Natural killer cell treated with Interleukin-12 subunit alpha and Interleukin-12 subunit beta and Interleukin-15 and Interleukin-18, amount 100 ng/mL, for 72 hours (primary cell): Measurements from ENCODE around the gene RTN4RL2. TPM values are rescaled to one million over a fixed set of nuclear protein-coding genes. Genes with fewer than 3 reads are reported as not detected.
A peak's percentile ranks its signal among the peaks of the same experiment; 100 is the strongest.

Source experiments
- ATAC-seq, 2 donors: fragments of 150-1000 bp; cut with Tn5 transposase in 1 of 2; sonication (Bioruptor Pico), chemical (Tn5 transposase) in 1 of 2; 2 replicates each; pipeline ENCODE4 v1.10.0; 2021
- DNase-seq: peaks from one replicate; pipeline ENCODE4 v3.0.0; 2022; ENCODE audit warnings: low spot score
- H3K27ac Mint-ChIP-seq, 2 donors: 1 replicate in 1 of 2; 2 replicates in 1 of 2; pipeline ENCODE4 v1.8.0; 2022; ENCODE audit warnings: mixed read lengths in 2 of 2, mild to moderate bottlenecking in 1 of 2, moderate library complexity in 1 of 2
- H3K27me3 Mint-ChIP-seq, 2 donors: 1 replicate in 1 of 2; 2 replicates in 1 of 2; pipeline ENCODE4 v1.8.0; 2022; ENCODE audit warnings: mixed read lengths in 2 of 2
- H3K36me3 Mint-ChIP-seq: one replicate; pipeline ENCODE4 v1.8.0; 2022; ENCODE audit warnings: mixed read lengths
- H3K4me1 Mint-ChIP-seq, 2 donors: 1 replicate in 1 of 2; 2 replicates in 1 of 2; pipeline ENCODE4 v1.8.0; 2022; ENCODE audit warnings: low read depth in 2 of 2, mixed read lengths in 2 of 2, mild to moderate bottlenecking in 1 of 2
- H3K4me3 Mint-ChIP-seq: one replicate; pipeline ENCODE4 v1.8.0; 2022; ENCODE audit warnings: mixed read lengths
- H3K9me3 Mint-ChIP-seq: 2 replicates; pipeline ENCODE4 v1.8.0; 2022; ENCODE audit warnings: mixed read lengths
- total RNA-seq, 2 donors: library from RNA; stranded (reverse); gene quantifications; one replicate each; pipeline ENCODE4 v1.2.3, GENCODE V29; 2022

RTN4RL2 gene
- total RNA-seq, 2 donors from 2014 or later: not detected

DNA sequence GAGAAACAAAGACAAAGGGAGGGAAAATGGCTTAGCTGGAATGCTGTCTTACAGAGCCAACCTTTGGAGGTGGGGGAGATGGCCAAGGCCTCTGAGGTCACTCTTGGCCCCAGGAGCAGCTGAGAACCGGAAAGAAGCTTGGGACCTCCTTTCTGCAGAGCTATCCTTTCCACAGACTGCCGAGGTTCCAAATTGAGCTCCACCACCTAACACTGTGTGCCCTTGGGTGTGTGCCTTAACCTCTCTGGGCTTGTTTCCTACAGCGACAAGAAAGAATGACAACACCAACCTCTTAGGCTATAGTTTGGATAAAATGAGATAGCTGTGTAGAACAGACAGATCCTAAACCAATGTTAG is 23.2 kb downstream of the RTN4RL2 start:
- H3K27ac Mint-ChIP-seq: no peak overlapping the region
- DNase-seq: no peak
- peaks cover 5% of the 10 kb centered on the region for H3K36me3 Mint-ChIP-seq
- H3K4me1 Mint-ChIP-seq: peaks cover 3 to 4% of the 10 kb centered on the region in 2 donors
- H3K27me3 Mint-ChIP-seq: peaks cover 14% of the 10 kb centered on the region in 2 donors
- H3K4me3 Mint-ChIP-seq: no peak overlapping the region
- ATAC-seq: no peak
- H3K9me3 Mint-ChIP-seq: no peaks in the 10 kb centered on the region

DNA sequence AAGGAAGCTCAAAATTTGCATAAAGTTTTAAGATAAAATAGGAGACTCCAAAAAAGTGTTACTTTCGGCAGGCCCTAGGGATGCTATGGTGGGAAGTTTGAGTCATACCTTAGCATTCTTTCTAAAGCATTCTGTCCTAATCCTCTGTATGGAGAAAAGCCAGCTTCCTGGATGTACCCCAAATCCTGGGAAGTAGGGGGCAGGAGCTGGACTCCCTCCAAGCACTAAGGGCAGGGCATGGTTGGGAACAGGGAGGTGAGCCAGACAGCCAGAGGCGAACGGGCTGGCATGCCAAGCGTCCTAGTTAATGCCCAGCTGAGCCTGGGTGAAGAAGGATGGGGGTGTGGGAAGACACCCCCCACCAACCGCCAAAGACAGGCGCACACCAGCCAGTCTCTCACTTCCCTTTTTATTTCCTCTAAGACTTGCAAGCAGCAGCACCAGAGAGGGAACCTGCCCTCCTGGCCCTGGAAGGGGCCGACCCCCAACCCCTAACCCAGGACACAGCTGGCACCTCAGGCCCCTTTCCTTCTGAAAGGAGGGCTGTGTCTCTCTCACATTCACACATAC is 23.9 kb downstream of the RTN4RL2 start:
- Mint-ChIP-seq H3K36me3 (peaks cover 5% of the 10 kb centered on the region), H3K27ac (no peak overlapping the region), H3K9me3 (no peaks in the 10 kb centered on the region), H3K4me1 (peaks cover 3 to 4% of the 10 kb centered on the region in 2 donors), H3K4me3 (no peak overlapping the region), H3K27me3 (peaks cover 14% of the 10 kb centered on the region in 2 donors)
- ATAC-seq (no peak), DNase-seq (no peak)

DNA sequence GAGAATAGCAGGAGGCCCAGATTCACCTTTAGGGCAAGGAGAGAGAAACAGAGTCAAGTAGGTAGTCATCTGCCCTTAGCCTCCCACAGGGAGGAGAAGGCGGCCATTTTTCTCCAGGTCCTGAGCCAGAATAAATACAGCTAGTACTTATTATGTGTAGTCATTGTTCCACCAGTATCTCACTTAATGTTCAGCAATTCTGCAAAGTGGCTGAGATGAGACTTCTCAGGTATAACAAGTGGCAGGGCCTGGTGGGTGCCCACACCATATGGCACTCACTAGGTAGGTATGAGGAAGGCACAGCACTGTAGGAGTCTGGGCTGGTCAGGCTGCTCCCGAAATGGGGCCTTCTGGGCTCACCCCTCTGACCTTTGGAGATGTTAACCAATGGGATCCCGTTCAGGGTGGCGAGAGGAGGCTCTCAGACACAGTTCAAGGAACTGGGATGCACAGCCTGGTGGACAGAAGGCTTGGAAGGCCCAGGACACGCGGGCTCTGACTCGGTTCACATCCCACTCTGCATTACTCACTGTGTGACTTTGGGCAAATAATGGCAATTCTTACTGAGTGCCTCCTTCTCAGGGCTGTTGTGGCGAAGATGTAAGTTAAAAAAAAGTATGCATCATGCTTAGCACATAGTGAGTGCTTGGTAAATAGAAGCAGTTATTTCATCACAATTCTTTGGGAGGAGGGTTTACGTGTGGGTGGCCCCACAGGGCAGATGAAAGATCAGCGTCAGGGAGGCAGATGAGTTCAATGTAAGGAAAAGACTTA is 25.1 kb downstream of the RTN4RL2 start:
- no peaks in the 10 kb centered on the region for H3K9me3 Mint-ChIP-seq
- no peaks in the 10 kb centered on the region for H3K4me1 Mint-ChIP-seq
- no peak overlapping the region for H3K4me3 Mint-ChIP-seq
- DNase-seq: no peak
- peaks cover 14% of the 10 kb centered on the region in 2 donors for H3K27me3 Mint-ChIP-seq
- peaks cover 5% of the 10 kb centered on the region for H3K36me3 Mint-ChIP-seq
- no peak for ATAC-seq
- H3K27ac Mint-ChIP-seq: no peak overlapping the region

DNA sequence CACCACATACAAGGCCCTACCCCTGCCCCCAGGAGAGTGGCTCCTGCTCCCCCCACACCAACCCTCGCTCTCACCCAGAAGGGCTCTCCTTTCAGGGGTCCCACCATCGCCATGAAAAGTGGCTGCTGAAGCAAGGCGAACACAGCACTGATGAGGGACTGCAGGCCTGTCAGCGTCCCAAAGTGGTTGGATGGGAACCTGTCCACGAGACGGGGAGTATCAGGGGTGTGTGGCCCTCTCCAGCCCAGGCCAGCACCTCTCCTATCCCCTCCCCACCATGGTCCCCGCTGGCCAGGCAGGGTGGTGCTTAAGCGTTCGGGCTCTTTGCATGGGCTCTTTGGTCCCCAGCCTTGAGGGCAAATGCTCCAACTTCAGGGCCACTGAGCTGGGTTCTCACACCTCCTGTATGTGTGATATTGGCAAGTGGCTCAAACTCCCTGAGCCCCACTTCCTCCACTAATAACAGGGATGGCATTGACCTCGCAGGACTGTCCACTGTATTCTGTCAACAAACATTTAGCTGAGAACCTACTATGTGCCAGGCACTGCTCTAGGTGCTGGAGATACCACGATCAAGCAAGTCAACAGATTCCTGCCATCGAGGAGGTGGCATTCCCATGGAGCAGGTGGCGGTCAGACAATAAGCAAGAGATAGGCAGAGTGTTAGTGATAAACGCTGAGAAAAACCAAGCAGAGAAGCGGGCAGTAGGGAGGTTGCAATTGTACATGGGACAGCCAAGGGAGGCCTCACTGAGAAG is 26.9 kb downstream of the RTN4RL2 start:
- no peak for ATAC-seq
- Mint-ChIP-seq H3K36me3 (peaks cover 5% of the 10 kb centered on the region), H3K4me3 (no peak overlapping the region), H3K4me1 (no peaks in the 10 kb centered on the region), H3K27me3 (peaks cover 0 to 3% of the 10 kb centered on the region in 2 donors), H3K9me3 (no peaks in the 10 kb centered on the region), H3K27ac (no peak overlapping the region)
- no peak for DNase-seq

DNA sequence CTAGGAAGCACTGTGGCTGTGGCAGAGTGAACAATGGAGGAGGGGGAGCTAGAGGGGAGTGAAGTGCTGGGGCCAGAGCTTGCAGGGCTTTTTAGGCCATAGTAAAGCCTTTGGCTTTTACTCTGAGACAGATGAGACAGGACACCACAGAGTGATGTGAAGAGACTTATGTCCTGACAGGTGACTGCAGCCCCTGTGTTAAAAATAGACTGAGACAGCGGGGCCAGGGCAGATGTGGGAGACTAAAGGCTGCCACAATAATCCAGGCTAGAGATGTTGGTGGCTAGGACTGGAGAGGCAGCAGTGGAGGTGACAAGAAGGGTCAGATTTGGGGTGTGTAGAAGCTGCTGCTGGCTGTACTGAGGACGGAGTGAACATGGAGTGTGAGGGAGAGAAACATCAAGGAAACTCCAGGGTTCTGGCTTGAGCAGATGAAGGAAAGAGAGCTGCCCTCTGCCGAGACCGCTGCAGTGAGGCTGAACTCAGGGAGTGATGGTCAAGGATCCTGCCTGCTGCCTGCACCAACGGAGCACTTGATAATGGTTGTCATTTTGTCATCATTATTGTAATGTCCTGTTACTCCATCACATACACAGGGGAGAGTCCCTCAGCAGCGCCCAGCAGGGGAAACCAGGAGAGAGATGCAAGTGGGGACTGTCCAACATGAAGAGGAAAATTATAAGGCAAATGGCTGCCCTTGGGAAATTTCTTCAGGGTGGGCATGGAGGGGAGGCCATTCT is 27.8 kb downstream of the RTN4RL2 start:
- Mint-ChIP-seq H3K36me3 (peaks cover 5% of the 10 kb centered on the region), H3K27ac (no peak overlapping the region), H3K27me3 (peaks cover 0 to 2% of the 10 kb centered on the region in 2 donors), H3K9me3 (no peaks in the 10 kb centered on the region), H3K4me3 (no peak overlapping the region), H3K4me1 (no peaks in the 10 kb centered on the region)
- ATAC-seq (no peak), DNase-seq (no peak)

DNA sequence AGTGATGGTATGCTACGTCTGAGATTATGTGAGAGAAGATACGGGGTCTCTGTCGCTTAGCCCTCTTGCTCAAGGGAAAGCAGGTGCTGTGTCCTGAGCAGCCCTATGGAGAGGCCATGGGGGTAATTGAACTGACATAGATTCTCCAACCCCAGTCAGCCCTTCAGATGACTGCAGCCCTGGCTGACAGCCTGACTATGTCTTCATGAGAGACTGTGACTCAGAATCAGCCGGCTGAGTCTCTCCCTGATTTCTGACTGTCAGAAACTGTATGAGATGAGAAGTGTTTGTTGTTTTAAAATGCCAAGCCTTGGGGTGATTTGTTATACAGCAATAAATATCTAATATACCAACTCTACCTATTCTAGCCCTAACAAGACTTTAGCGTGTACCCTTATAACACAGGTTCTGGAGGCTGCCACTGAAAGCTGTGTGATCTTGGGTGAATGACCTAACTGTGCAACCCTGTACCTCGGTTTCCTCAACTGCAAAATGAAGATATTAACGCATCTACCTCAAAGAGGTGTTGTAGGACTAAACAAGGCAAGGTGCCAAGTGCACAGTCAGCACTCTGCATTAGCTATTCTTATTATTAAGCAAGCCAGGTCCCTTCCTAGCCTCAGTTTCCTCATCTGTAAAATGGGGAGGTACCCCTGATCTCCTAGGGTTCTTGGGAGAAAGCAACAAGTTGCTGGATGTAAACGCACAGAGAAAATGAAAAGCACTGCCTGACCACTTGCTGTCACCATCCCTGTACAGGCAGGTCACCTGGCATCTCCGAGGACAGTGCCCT is 30.3 kb downstream of the RTN4RL2 start:
- H3K36me3 Mint-ChIP-seq: no peaks in the 10 kb centered on the region
- no peak for ATAC-seq
- H3K27me3 Mint-ChIP-seq: no peaks in the 10 kb centered on the region

DNA sequence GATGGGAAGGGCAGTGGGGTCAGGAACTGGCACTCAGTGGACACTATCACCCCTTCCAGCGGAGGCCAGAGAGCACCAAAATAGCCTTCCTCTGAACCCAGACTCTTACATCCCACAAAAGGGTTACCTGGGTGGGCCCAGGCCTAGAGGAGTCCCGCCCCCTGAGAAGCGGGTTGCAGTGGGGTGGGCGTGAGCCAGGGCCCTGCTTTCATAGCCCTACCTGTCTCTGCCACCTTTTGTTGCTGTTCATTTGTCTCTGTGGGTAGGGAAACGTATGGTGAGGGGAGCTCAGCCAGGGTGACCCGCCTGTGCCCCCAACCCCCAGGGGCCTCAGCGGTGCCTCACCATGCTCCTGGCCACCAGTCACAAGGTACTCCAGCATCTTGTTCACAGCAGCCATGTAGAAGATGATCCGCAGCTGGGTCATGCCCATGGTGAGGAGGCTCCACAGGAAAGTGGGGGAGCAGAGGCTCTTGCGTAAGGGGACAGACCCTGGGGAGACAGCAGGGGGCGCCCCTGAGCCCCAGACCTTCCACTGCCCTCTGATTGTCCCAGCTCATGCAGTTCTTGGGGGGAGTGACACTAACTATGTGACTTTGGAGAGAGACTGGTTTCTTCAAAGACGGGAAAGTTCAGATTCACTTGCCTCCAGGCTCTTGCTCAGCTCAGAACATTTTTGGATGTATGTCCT is 31.2 kb downstream of the RTN4RL2 start:
- no peaks in the 10 kb centered on the region for H3K36me3 Mint-ChIP-seq
- no peaks in the 10 kb centered on the region for H3K27me3 Mint-ChIP-seq
- no peak for DNase-seq
- no peaks in the 10 kb centered on the region for H3K9me3 Mint-ChIP-seq
- peak; percentile 62 to 71 for ATAC-seq
- no peak overlapping the region for H3K27ac Mint-ChIP-seq
- H3K4me3 Mint-ChIP-seq: no peak overlapping the region
- no peaks in the 10 kb centered on the region for H3K4me1 Mint-ChIP-seq

More for the DNA sequence above, 30.3 kb downstream of the RTN4RL2 start:
- Mint-ChIP-seq H3K27ac (no peak overlapping the region), H3K4me3 (no peak overlapping the region), H3K4me1 (no peaks in the 10 kb centered on the region), H3K9me3 (no peaks in the 10 kb centered on the region)
- DNase-seq: no peak

DNA sequence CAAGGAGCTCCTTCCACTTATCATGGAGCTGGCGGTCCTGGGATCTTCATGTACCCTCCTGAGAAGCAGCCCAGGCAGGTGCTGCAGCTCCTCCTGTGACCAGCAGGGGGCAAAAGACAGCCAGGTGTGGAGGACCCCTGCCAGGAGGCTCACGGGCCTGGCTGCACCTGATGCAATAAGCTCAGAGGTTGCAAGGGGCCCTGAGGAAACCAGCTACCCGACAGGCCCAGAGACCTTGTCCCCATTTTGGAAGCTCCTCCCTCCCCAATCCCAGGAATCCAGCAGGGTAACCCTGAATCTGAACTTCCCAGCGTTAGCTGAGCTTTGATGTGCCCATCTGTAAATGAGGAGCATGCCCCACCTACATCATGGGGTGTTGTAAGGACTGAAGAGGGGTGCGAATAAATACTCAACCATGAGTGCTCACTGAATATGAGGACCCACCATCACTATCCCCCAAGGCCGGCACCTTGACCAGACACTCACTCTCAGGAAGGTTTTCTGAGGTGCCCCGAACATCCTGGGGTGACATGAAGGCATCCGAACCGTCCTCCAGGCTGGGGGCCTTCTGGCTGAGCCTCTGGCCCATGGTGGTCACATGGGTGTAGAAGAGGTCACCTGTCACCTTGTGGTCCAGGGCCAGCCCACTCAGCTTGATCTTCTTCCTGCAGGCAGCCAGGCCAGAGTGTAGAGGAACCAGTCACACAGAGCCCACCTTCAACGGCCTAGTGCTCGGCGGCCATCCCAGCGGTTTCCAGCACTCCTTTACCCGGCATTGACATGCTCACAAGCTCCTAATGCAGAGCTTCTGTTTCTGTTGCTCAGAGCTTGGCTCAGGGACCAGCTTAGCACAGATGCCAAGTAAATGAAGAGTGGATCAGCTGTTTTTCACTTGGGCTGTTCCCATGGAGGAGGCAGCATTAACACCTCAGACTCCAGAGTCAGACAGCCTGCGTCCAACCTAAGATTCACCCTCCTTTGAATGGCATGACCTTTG is 33.5 kb downstream of the RTN4RL2 start:
- H3K4me1 Mint-ChIP-seq: no peaks in the 10 kb centered on the region
- no peaks in the 10 kb centered on the region for H3K9me3 Mint-ChIP-seq
- ATAC-seq (peak; percentile 64 to 79), DNase-seq (peak; percentile 75)
- peak overlapping the region in 1 of 2 donors; percentile 39 for H3K27ac Mint-ChIP-seq
- H3K36me3 Mint-ChIP-seq: no peaks in the 10 kb centered on the region
- H3K4me3 Mint-ChIP-seq: no peak overlapping the region
- no peaks in the 10 kb centered on the region for H3K27me3 Mint-ChIP-seq

DNA sequence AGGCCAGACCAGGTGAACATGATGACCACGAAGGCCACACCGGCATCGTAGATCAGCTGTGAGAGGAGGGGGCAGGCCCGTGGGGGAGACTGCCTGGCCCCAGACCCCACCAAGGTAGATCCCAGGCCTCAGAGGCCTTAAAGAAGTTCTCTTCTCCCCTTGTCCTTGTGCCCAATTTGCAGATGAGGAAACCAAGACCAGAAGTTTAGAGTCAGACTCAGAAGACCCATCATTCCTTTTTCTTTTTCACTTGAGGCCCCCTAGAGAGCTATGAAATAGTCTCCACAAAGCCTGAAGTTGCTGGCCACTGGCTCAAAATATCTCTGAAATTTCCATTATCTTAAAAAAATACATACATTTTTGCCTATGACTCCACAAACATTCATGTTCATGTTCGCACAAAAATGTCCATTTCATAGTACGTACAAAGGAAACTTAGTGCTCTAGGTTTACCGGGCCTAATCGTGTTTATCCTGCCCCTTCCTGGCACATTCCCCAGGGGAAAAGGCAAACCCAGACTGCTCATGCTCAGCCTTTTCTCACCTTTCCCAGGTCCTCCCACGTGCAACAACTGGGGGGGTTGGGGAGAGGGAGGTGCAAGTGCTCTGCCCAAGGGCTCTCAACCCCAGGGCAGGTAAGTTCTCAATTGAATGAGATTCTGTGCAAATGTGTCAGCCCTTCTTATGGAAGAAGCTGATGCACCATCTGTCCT is 35.9 kb downstream of the RTN4RL2 start:
- Mint-ChIP-seq H3K27ac (no peak overlapping the region), H3K4me3 (no peak overlapping the region), H3K36me3 (no peaks in the 10 kb centered on the region), H3K4me1 (peaks cover 6 to 7% of the 10 kb centered on the region in 2 donors), H3K9me3 (no peaks in the 10 kb centered on the region), H3K27me3 (no peaks in the 10 kb centered on the region)
- DNase-seq (no peak), ATAC-seq (no peak)

DNA sequence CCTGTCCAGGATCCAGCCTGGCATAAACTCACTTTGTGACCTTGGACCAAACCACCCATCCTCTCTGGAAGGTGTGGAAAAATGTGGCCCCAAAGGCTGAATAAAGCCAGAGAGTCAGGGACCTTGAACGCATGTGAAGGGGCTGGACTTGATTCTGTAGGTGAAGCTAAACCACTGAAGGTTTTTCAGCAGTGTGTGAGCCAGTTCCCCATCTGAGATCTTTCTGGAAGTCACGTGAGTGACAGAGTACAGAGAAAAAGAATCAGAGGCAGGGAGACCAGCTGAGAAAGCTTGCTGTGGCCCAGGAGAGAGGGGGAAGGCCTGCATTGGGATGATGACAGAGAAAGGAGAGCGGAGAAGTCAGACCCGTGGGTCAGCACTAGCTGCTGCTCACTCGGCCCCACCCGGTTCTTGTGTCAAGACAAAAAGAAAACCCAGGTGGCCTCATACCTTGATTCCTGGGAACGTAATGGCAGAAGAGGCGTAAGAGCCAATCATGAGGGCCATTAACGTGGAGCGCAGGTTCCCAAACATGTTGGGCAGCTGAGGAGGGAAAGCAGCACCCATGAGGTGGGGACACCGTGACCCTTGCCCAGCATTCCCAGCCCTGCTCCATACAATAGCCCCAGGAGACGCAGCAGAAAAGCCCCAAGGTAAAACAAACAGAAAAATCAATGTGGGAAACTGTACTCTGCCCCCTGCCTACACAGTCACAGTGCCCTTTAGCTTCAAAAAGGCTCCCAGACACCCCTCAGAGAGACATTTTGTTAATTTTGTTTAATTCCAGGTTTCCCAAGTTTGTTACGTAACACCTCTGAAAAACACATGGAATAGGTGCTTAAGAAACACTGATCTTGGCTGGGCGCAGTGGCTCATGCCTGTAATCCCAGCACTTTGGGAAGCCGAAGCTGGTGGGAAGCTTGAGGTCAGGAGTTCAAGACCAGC is 37.2 kb downstream of the RTN4RL2 start:
- DNase-seq (no peak), ATAC-seq (no peak)
- peaks cover 6 to 7% of the 10 kb centered on the region in 2 donors for H3K4me1 Mint-ChIP-seq
- H3K4me3 Mint-ChIP-seq: no peak overlapping the region
- no peaks in the 10 kb centered on the region for H3K36me3 Mint-ChIP-seq
- no peaks in the 10 kb centered on the region for H3K27me3 Mint-ChIP-seq
- H3K9me3 Mint-ChIP-seq: no peaks in the 10 kb centered on the region
- H3K27ac Mint-ChIP-seq: no peak overlapping the region
